Stimulated activated CD8-positive, alpha-beta memory T cell treated with anti-CD3 and anti-CD28 coated beads, Interleukin-12 subunit alpha, Interleukin-12 subunit beta, amount 100 ng/mL, for 24 hours (primary cell): ENCODE data around the gene TAB3.
"Not testable (repeated sequence)": the region's sequence is repeated elsewhere in the genome, so short reads cannot be mapped to it uniquely, and the experiment has no call there.

Source experiments
- DNase-seq: peaks from one replicate; pipeline ENCODE4 v3.0.0-alpha.2; 2020; ENCODE audit errors: extremely low read depth

TAB3 gene

DNA sequence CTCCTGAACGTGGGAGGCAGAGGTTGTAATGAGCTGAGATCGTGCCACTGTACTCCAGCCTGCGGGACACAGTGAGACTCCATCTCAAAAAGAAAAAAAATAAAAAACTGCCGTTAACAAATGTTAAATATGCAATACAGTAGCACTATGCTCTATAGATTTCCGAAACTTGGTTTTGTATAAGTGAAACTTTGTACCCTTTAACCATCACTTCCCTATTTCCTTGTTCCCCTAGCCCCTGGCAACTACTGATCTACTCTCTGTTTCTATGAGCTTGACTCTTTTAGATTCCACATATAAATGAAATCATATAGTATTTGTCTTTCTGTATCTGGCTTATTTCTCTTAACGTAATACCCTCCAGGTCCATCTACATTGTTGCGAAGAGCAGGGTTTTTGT lies 74.1 kb downstream of the TAB3 start:
- DNase-seq = no peak

DNA sequence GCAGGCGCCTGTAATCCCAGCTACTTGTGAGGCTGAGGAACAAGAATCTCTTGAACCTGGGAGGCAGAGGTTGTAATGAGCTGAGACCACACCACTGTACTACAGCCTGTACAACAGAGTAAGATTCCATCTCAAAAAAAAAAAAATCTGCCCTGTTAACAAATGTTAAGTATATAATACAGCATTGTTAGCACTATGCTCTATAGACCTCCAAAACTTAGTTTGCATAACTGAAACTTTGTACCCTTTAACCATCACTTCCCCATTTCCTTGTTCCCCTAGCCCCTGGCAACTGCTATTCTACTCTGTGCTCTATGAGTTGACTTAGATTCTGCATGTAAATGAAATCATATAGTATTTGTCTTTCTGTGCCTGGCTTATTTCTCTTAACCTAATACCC lies 76.7 kb downstream of the TAB3 start:
- DNase-seq = no peak

DNA sequence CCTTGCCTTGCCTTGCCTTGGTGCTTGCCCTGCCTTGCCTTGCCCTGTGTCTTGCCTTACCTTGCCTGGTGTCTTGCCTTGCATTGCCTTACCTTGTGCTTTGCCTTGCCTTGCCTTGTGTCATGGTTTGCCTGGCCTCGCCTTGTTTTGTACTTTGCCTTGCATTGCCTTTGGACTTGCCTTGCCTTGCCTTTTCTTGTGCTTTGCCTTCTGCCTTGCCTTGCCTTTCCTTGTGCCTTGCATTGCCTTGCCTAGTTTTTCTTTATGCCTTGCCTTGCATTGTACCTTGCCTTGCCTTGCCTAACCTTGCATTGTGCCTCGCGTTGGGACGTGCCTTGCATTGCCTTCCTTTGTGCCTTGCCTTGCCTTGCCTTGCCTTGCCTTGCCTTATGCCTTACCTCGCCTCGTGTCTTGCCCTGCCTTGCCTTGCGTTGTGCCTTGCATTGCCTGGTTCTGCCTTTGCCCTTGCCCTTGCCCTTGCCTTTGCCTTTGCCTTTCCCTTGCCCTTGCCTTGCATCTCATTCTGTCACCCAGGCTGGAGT lies 82.8 kb downstream of the TAB3 start:
- no peak for DNase-seq

DNA sequence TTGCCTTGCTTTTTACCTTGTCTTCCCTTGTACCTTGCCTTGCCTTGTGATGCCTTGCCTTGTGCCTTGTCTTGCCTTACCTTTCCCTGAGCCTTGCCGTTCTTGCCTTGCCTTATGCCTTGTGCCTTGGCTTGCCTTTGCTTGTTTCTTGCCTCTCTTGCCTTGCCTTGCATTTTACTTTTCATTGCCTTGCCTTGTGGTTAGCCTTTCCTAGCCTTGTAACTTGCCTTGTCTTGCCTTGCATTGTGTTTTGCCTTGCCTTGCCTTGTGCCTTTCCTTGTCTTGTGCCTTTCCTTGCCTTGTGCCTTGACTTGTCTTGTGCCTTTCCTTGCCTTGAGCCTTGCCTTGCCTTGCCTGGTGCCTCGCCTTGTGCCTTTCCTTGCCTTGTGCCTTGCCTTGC lies 84.6 kb downstream of the TAB3 start:
- DNase-seq = no peak

DNA sequence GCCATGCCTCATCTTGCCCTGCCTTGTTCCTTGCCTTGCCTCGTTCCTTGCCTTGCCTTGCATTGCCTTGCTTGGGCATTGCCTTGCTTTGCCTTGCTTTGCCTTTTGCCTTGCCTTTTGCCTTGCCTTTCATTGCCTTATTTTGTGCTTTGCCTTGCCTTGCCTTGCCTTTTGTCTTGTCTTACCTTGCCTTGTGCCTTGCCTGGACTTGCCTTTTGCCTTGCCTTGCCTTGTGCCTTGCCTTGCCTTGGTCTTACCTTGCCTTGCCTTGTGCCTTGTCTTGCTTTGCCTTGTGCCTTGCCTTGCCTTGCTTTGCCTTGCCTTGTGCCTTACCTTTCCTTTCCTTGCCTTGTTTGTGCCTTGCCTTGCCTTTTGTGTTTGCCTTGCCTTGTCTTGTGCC lies 88.2 kb downstream of the TAB3 start:
- DNase-seq = no peak

DNA sequence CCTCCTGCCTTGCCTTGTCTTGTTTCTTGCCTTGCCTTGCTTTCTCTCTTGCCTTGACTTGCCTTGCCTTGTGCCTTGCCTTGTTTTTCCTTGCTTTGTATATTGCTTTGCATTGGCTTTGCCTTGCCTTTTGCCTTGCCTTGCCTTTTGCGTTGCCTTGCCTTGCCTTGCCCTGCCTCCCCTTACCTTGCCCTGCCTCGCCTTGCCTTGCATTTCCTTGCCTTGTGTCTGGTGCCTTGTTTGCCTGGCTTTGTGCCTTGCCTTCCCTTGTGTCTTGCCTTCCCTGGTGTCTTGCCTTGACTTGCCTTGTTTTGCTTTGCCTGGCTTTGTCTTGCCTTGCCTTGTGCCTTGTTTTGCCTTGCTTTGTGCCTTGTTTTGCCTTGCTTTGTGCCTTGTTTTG lies 89.7 kb downstream of the TAB3 start:
- DNase-seq = no peak

DNA sequence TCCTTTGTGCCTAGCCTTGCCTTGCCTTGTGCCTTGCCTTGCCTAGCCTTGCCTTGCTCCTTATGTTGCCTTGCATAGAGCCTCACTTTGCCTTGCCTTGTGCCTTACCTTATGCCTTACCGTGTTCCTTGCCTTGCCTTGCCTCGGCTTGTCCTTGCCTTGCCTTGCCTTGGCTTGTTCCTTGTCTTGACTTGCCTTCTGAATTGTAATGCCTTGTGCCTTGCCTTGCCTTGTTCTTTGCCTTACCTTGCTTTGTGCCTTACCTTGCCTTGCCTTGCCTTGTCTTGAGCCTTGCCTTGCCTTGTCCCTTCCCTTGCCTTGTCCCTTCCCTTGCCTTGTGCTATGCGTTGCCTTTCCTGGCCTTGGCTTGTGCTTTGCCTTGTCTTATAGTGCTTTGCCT lies 90.2 kb downstream of the TAB3 start:
- no peak for DNase-seq

DNA sequence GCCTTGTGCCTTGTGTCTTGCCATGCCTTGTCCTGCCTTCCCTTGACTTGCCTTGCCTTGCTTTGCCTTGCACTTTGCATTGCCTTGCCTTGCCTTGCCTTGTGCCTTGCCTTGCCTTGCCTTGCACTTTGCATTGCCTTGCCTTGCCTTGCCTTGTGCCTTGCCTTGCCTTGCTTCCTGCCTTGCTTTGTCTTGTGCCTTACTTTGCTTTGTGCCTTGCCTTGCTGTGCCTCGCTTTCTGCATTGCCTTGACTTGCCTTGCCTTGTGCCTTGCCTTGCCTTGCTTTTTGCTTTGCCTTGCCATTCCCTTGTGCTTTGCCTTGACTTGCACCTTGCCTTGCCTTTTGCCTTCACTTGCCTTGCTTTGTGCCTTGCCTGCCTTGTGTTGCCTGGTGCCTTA lies 91.8 kb downstream of the TAB3 start:
- not testable (repeated sequence) for DNase-seq

DNA sequence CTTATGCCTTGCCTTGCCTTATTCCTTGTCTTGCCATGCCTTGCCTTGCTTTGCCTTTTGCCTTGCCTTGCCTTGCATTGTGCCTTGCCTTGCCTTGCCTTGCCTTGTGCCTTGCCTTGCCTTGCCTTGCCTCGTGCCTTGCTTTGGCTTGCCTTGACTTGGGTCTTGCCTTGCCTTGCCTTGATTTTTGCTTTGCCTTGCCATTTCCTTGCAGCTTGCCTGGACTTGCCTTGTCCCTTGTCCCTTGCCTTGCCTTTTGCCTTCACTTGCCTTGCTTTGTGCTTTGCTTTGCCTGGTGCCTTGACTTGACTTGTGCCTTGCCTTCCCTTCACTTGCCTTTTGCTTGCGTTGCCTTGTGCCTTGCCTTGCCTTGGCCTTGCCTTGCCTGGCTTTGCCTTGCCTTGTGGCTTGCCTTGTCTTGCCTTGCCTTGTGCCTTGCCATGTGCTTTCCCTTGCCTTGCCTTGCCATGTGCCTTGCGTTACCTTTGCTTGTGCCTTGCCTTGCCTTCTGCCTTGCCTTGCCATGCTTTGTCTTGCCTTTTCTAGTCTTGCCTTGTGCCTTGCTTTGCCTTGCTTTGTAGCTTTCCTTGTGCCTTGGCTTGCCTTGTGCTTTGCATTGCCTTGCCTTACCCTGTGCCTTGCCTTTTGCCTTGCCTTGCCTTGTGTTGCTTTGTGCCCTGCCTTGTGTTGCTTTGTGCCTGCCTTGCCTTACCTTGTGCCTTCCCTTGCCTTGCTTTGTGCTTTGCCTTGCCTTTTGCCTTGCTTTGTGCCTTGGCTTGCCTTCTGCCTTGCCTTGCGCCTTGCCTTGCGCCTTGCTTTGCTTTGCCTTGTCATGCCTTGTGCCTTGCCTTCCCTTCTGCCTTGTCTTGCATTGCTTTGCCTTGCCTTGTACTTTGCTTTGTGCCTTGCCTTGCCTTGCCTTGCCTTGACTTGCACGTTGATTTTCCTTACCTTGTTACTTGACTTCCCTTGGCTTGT lies 92.8 kb downstream of the TAB3 start:
- no peak for DNase-seq

DNA sequence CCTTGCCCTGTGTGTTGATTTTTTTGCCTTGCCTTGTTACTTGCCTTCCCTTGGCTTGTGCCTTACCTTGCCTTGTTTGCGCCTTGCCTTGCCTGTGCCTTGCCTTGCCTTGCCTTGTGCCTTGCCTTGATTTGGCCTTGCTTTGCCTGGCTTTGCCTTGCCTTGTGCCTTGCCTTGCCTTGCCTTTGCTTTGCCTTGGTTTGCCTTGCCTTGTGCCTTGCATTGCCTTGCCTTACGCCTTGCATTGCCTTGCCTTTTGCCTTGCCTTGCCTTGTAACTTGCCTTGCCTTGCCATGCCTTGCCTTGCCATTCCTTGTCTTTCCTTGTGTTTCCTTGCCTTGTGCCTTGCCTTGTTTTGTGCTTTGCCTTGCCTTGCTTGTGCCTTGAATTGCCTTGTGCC lies 94.6 kb downstream of the TAB3 start:
- no peak for DNase-seq

DNA sequence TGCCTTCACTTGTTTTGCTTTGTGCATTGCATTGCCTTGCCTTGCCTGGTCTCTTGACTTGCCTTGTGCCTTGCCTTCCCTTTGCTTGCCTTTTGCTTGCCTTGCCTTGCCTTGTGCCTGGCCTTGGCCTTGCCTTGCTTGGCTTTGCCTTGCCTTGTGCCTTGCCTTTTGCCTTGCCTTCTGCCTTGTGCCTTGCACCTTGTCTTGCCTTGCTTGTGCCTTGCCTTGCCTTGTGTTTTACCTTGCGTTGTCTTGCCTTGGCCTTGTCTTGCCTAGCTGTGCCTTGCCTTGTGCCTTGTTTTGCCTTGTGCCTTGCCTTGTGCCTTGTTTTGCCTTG lies 95.3 kb downstream of the TAB3 start:
- DNase-seq = no peak

DNA sequence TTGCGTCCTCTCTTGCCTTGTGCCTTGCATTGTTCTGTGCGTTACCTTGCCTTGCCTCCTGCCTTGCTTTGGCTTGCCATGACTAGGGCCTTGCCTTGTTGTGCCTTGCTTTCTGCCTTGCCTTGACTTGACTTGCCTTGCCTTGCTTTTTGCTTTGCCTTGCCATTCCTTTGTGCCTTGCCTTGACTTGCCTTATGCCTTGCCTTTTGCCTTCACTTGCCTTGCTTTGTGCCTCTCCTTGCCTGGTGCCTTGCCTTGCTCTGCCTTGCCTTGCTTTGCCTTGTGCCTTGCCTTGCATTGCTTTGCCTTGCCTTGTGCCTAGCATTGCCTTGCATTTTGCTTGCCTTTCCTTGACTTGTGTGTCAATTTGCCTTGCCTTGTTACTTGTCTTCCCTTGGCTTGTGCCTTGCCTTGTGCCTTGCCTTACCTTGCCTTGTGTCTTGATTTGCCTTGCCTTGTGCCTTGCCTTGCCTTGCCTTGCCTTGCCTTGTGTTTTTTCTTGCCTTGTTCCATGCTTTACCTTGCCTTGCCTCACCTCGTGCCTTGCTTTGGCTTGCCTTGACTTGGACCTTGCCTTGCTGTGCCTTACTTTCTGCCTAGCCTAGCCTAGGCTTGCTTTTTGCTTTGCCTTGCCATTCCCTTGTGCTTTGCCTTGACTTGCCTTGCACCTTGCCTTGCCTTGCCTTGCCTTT lies 95.8 kb downstream of the TAB3 start:
- DNase-seq = no peak

DNA sequence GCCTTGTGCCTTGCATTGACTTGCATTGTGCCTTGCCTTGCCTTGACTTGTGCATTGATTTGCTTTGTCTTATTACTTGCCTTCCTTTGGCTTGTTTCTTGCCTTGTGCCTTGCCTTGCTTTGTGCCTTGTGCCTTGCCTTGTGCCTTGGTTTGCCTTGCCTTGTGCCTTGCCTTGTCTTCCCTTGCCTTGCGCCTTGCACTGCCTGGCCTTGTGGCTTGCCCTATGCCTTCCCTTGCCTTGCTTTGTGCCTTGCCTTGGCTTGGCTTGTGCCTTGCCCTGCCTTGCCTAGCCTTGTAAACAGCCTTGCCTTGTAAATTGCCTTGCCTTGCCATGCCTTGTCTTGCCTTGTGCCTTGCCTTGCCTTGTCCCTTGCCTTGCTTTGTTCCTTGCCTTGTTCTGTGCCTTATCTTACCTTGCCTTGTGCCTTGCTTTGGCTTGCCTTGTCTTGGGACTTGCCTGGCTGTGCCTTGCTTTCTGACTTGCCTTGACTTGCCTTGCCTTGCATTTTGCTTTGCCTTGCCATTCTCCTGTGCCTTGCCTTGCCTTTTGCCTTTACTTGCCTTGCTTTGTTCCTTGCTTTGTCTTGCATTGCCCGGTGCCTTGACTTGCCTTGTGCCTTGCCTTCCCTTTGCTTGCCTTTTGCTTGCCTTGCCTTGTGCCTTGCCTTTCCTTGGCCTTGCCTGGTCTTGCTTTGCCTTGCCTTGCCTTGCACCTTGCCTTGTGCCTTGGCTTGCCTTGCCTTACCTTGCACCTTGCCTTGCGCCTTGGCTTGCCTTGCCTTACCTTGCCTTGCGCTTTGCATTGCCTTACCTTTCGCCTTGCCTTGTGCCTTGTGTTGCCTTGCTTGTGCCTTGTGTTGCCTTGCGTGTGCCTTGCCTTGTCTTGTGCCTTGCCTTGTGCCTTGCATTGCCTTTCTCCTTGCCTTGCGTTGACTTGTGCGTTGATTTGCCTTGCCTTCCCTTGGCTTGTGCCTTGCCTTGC lies 97.5 kb downstream of the TAB3 start:
- DNase-seq = no peak

DNA sequence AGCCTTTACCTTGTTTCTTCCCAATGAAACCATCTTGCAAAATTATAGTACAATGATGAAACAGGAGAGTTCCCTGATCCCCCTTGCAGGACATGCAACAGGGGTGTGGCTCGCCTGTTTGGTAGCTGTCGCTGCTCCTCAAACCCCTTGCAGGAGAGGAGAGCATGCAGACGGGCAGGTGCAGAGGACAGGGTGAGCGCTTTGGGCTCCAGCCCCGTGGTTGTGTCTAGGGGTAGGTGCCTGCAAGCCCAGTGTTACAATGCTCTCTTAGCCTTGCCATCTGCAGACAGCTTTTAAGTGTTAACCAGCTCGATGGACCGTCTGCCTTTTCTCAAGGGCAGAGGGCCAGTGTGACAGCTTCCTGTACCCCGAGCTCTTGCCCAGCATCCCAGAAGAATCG lies 102.0 kb downstream of the TAB3 start:
- DNase-seq = no peak

DNA sequence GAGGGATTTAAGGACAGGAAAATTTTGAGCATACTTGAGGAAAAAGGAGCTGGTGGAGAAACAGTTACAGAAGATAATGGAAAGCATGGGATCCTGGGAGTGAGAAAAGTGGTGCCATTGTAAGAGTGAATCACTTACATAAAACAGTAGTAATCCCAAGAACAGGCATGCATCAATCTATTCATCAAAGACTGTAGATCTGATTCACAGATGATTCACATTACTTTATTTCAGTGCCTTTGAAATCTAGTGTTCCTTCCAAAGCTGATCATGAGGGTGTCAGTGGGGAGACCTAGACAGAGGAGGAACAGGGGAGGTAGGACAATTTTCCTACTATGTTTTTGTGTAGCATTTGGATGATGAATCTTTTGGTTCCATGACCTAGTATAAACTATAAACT lies 102.7 kb downstream of the TAB3 start:
- DNase-seq = no peak

DNA sequence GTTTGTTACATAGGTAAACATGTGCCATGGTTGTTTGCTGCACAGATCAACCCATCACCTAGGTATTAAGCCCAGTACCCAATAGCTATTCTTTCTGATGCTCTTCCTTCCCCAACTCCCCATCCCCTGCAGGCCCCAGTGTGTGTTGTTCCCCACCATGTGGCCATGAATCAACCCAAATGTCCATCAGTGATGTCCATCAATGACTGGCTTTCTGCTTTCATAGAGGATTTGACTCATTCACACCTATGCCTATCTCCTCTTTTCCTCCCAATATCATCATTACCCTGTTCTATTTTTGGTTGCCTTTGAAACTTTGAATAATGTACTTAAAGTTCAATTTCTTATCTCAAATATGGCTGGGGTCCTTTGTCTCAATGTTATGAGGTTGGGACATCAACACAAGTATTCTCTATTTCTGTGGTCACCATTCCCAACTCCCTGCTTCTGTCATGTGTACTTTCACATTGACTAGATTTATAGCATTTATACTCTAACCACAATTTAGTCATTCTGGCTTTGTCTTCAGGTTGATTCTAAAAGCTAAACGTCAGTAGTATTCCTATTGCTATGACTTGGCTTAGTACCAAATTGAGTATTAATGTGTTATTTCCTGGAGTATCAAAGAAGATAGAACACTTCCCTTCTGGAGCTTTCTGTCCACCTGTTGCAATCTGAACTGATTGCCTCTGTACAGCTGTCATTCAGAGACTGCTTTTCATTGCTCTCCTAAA lies 107.2 kb downstream of the TAB3 start:
- no peak for DNase-seq

DNA sequence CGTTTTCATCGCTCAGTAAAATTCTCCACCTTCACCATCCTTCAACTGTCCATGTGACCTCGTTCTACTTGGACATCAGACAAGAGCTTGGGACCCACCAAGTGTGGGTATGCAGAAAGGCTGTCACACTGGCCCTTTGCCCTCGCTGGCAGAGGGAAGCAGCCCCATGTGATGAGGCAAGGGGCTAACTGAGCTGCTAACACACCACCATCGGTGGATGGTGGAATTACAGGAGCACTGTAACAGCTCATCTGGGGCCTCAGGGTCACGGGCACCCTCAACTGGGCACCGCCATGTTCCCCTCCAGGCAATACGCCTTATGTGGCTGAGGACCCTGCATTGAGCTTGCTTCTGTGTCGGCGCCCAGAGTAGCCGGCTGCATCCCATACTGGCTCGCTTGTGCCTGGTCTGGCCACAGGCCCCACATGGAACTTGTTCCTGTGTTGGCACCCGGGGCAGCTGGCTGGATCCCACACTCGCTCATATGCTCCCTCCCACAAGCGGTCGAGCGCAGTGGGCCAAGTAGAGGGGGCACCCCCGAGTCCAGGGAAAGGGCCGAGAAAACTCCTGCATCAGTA lies 109.5 kb downstream of the TAB3 start:
- DNase-seq = no peak

DNA sequence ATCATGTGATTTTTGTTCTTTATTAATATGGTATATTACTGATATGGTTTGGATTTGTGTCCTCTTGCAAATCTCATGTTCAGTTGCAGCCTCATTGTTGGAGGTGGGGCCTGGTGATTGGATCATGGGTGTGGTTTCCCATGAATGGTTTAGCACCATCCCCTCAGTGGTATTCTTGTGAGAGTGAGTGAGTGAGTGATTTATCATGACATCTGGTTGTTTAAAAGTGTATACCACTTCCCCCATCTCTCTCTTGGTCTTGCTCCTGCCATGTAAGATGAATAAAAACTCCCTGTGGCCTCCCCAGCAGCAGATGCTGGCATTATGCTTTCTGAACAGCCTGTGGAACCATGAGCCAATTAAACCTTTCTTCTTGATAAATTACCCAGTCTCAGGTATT lies 111.5 kb downstream of the TAB3 start:
- DNase-seq = no peak
